Epithelial cell of proximal tubule (primary cell): ENCODE measurements around the gene FSTL1. TPM values are rescaled to one million over a fixed set of nuclear protein-coding genes. Genes with fewer than 3 reads are reported as not detected.

ENCODE experiments used
- DNase-seq: peaks from one replicate; pipeline ENCODE4 v3.0.0-alpha.2; 2011; ENCODE audit warnings: low read depth
- H3K4me3 ChIP-seq: 2 replicates; pipeline ENCODE4 v1.5.1; 2011; ENCODE audit warnings: low read depth, mild to moderate bottlenecking, low read length
- CTCF ChIP-seq: conservative IDR thresholded peaks from 2 replicates; pipeline ENCODE4 v1.5.1; 2012; ENCODE audit warnings: low read depth, mild to moderate bottlenecking, low read length
- total RNA-seq: library from RNA; depleted of rRNA; stranded (reverse); fragments of >200 nt; gene quantifications from 2 replicates; pipeline ENCODE4 v1.2.3, GENCODE V29; 2015

FSTL1 gene
- total RNA-seq, 1 donor from 2014 or later = 235 TPM

GRCh38 chr3:120420928-120421551 lies 29.8 kb downstream of the FSTL1 start:
- peak; percentile 1 for TF ChIP-seq CTCF
- no peak overlapping the region for H3K4me3 ChIP-seq
- no peak for DNase-seq

GRCh38 chr3:120420360-120420759 lies 30.4 kb downstream of the FSTL1 start:
- no peak for TF ChIP-seq CTCF
- no peak for DNase-seq
- H3K4me3 ChIP-seq = no peak overlapping the region

- no peak for TF ChIP-seq CTCF
- no peak for DNase-seq
Observed at GRCh38 chr3:120419797-120420196, 31.0 kb downstream of the FSTL1 start.

GRCh38 chr3:120418866-120419490 lies 31.8 kb downstream of the FSTL1 start:
- TF ChIP-seq CTCF = peak; percentile 84
- H3K4me3 ChIP-seq = no peak overlapping the region
- no peak for DNase-seq

More at GRCh38 chr3:120419797-120420196, 31.0 kb downstream of the FSTL1 start:
- H3K4me3 ChIP-seq = no peak overlapping the region

- no peak for DNase-seq
Observed at GRCh38 chr3:120418446-120418845, 32.3 kb downstream of the FSTL1 start.

GRCh38 chr3:120417272-120417911 lies 33.4 kb downstream of the FSTL1 start:
- peak; percentile 85 for TF ChIP-seq CTCF
- DNase-seq = peak; percentile 96
- H3K4me3 ChIP-seq = peak overlapping the region; percentile 41

More at GRCh38 chr3:120418446-120418845, 32.3 kb downstream of the FSTL1 start:
- no peak overlapping the region for H3K4me3 ChIP-seq
- no peak for TF ChIP-seq CTCF
